GM21529 (cell line): ENCODE results near the gene LCMT2.

Source experiments
- ATAC-seq: cut with Tn5 transposase; IDR thresholded peaks from one replicate; pipeline ENCODE4 v1.9.1; 2021; ENCODE audit not compliant: unreplicated experiment

Gene LCMT2

GRCh38 chr15:43276563-43277200 lies 53.7 kb downstream of the LCMT2 start:
- no peak for ATAC-seq

DNA sequence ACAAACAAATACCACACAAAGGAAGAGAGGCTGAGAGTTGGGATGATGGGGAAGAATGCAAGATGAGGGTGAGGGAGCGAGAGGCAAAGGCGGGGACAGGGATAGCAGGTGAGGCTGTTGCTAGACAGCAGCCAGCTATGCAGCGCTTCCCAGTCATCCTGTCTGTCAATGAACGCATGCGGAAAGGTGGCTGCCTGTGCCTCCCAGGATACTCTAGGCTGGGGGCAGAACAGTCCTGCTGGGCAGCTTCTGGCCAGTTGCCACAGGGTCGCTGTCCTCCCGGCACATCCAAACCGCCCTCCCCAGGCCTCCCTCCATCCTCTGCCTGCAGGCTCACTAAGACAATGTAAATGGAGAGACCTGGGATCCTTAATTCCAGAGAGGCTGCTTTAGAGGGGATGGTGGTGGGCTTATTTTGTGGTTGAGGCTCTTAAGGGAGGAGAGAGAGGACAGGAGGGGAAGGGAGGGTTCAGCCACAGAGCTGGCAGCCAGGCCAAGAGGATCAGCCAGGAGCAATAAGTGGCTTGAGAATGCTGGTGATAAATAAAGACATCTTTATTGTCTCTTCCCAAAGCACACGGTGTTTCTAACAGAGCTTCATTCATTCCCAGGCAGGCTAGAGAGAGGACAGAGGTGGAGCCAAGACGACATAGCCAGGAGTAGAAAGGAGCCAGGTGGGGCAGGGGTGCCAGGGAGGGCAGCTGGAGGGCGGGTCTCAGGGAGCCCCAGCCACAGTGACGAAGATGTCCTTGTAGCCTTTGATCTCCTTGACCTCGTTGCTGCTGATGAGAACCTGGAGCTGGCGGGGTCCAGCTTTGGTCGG lies 54.4 kb downstream of the LCMT2 start:
- no peak for ATAC-seq

GRCh38 chr15:43274136-43274535 lies 56.2 kb downstream of the LCMT2 start:
- no peak for ATAC-seq
